Hepatocyte (in vitro differentiated cells): Measurements from ENCODE around the gene ULK1.

ENCODE experiments used
- EZH2phosphoT487 ChIP-seq: fragments of 200-600 bp; sonication (generic); IDR thresholded peaks from one replicate; pipeline ENCODE4 v1.6.1; 2018; ENCODE audit warnings: antibody characterized with exemption, mild to moderate bottlenecking, low read depth, moderate library complexity; ENCODE audit not compliant: unreplicated experiment, severe bottlenecking
- TF ChIP-seq, protein P1 (sequence below): fragments of 200-600 bp; sonication (generic); IDR thresholded peaks from 2 replicates; pipeline ENCODE4 v1.5.1; 2016; ENCODE audit warnings: antibody characterized with exemption, mild to moderate bottlenecking; ENCODE audit not compliant: poor library complexity

- TF ChIP-seq, protein P1, sequence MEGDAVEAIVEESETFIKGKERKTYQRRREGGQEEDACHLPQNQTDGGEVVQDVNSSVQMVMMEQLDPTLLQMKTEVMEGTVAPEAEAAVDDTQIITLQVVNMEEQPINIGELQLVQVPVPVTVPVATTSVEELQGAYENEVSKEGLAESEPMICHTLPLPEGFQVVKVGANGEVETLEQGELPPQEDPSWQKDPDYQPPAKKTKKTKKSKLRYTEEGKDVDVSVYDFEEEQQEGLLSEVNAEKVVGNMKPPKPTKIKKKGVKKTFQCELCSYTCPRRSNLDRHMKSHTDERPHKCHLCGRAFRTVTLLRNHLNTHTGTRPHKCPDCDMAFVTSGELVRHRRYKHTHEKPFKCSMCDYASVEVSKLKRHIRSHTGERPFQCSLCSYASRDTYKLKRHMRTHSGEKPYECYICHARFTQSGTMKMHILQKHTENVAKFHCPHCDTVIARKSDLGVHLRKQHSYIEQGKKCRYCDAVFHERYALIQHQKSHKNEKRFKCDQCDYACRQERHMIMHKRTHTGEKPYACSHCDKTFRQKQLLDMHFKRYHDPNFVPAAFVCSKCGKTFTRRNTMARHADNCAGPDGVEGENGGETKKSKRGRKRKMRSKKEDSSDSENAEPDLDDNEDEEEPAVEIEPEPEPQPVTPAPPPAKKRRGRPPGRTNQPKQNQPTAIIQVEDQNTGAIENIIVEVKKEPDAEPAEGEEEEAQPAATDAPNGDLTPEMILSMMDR = no peak
- TF ChIP-seq EZH2phosphoT487 = no peak
Measured at GRCh38 chr12:131944601-131945251, 50.3 kb downstream of the ULK1 start.
